Measurements from ENCODE around the gene TESK2.

DNA sequence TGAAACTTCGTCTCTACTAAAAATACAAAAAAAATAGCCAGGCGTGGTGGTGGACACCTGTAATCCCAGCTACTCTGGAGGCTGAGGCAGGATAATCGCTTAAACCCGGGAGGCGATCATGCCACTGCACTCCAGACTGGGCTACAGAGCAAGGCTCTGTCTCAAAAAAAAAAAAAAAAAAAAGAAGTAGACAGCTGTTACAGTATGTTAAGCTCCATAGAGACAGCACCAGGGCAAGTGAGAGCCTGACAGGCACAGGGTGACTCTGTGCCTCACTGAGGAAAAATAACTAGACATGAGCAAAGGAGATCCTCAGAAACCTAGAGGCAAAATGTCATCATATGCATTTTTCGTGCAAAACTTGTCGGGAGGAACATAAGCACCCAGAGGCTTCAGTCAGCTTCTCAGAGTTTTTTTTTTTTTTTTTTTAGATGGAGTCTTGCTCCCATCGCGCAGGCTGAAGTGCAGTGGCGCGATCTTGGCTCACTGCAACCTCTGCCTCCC lies 39.7 kb upstream of the TESK2 start:
- TF ChIP-seq, protein P1, sequence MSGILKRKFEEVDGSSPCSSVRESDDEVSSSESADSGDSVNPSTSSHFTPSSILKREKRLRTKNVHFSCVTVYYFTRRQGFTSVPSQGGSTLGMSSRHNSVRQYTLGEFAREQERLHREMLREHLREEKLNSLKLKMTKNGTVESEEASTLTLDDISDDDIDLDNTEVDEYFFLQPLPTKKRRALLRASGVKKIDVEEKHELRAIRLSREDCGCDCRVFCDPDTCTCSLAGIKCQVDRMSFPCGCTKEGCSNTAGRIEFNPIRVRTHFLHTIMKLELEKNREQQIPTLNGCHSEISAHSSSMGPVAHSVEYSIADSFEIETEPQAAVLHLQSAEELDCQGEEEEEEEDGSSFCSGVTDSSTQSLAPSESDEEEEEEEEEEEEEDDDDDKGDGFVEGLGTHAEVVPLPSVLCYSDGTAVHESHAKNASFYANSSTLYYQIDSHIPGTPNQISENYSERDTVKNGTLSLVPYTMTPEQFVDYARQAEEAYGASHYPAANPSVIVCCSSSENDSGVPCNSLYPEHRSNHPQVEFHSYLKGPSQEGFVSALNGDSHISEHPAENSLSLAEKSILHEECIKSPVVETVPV (CRISPR knock-in tag; IDR thresholded peaks at IDR 0.05) = no peak
- no peak for TF ChIP-seq RARB (CRISPR knock-in tag; IDR thresholded peaks at IDR 0.05)
- TF ChIP-seq, protein P2, sequence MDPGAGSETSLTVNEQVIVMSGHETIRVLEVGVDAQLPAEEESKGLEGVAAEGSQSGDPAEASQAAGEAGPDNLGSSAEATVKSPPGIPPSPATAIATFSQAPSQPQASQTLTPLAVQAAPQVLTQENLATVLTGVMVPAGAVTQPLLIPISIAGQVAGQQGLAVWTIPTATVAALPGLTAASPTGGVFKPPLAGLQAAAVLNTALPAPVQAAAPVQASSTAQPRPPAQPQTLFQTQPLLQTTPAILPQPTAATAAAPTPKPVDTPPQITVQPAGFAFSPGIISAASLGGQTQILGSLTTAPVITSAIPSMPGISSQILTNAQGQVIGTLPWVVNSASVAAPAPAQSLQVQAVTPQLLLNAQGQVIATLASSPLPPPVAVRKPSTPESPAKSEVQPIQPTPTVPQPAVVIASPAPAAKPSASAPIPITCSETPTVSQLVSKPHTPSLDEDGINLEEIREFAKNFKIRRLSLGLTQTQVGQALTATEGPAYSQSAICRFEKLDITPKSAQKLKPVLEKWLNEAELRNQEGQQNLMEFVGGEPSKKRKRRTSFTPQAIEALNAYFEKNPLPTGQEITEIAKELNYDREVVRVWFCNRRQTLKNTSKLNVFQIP (CRISPR knock-in tag; IDR thresholded peaks at IDR 0.05; ENCODE audit: borderline replicate concordance, low read depth) = no peak
- TF ChIP-seq CSDC2 (CRISPR knock-in tag; IDR thresholded peaks at IDR 0.05) = no peak
